B cell (primary cell): ENCODE data around the gene IRAK4.

ENCODE experiments used
- CTCF ChIP-seq: fragments of 200-600 bp; IDR thresholded peaks from one replicate; pipeline ENCODE4 v1.8.0; 2022; ENCODE audit warnings: antibody characterized with exemption, mild to moderate bottlenecking
- EZH2 ChIP-seq: IDR thresholded peaks from 2 replicates; pipeline ENCODE4 v1.6.1; 2012; ENCODE audit warnings: borderline replicate concordance, low read depth, mild to moderate bottlenecking, moderate library complexity, low read length; ENCODE audit not compliant: insufficient read depth, poor library complexity, severe bottlenecking

- TF ChIP-seq CTCF (peak; percentile 61), EZH2 (no peak)
Measured at GRCh38 chr12:43728117-43728516, 30.6 kb upstream of the IRAK4 start.
